Neural crest cell (in vitro differentiated cells): ENCODE results near the gene ZFYVE26. TPM values are rescaled to one million over a fixed set of nuclear protein-coding genes. Genes with fewer than 3 reads are reported as not detected.

Source experiments
- DNase-seq: peaks from one replicate; pipeline ENCODE4 v3.0.0; 2021; ENCODE audit warnings: low read depth, mixed read lengths, low spot score
- H3K27ac Mint-ChIP-seq: one replicate; pipeline ENCODE4 v1.8.0; 2021; ENCODE audit warnings: mild to moderate bottlenecking, mixed read lengths; ENCODE audit not compliant: unreplicated experiment
- H3K27me3 Mint-ChIP-seq: 2 replicates; pipeline ENCODE4 v1.8.0; 2021; ENCODE audit warnings: low read depth, mild to moderate bottlenecking, mixed read lengths
- H3K36me3 Mint-ChIP-seq: 2 replicates; pipeline ENCODE4 v1.8.0; 2021; ENCODE audit warnings: low read depth, mild to moderate bottlenecking, mixed read lengths
- H3K4me1 Mint-ChIP-seq: 2 replicates; pipeline ENCODE4 v1.8.0; 2021; ENCODE audit warnings: mixed read lengths
- H3K4me3 Mint-ChIP-seq: one replicate; pipeline ENCODE4 v1.8.0; 2021; ENCODE audit warnings: mild to moderate bottlenecking, mixed read lengths
- H3K9me3 Mint-ChIP-seq: 2 replicates; pipeline ENCODE4 v1.8.0; 2021; ENCODE audit warnings: mixed read lengths
- total RNA-seq: library from RNA; stranded (reverse); gene quantifications from 2 replicates; pipeline ENCODE4 v1.2.1, GENCODE V29; 2021
- TF ChIP-seq, protein P1 (sequence below): fragments of 200-600 bp; sonication (generic); conservative IDR thresholded peaks from 2 replicates; pipeline ENCODE4 v1.5.0; 2021; ENCODE audit warnings: antibody characterized with exemption, mild to moderate bottlenecking

Gene ZFYVE26
- total RNA-seq, 1 donor from 2014 or later, result 24.3 TPM

DNA sequence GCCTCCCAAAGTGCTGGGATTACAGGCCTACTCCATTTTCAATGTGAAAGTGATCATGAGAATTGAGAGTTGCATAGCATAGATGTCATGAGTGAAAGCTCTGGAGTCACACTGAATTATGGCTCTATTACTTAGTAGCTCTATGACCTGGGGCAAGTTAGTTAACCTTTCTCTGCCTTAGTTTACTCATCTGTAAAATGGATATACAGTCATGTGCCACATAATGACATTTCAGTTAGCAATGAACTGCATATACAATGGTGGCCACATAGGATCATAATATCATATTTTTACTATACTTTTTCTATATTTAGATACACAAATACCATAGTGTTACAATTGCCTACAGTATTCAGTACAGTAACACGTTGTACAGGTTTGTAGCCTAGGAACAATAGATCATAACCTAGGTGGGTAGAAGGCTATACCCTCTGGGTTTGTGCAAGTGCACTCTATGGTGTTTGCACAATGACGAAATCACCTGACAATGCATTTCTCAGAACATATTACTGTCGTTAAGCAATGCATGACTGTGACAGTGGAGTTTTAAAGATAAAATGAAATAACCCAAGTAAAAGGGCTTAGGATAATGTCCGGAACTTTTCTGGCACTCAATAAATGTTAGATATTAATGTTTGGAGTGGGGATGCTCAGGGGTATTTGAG is 53.1 kb downstream of the ZFYVE26 start:
- Mint-ChIP-seq H3K9me3 (no peaks in the 10 kb centered on the region), H3K4me3 (no peak overlapping the region), H3K27me3 (no peaks in the 10 kb centered on the region), H3K36me3 (no peaks in the 10 kb centered on the region), H3K4me1 (no peaks in the 10 kb centered on the region), H3K27ac (no peak overlapping the region)
- TF ChIP-seq, protein P1, sequence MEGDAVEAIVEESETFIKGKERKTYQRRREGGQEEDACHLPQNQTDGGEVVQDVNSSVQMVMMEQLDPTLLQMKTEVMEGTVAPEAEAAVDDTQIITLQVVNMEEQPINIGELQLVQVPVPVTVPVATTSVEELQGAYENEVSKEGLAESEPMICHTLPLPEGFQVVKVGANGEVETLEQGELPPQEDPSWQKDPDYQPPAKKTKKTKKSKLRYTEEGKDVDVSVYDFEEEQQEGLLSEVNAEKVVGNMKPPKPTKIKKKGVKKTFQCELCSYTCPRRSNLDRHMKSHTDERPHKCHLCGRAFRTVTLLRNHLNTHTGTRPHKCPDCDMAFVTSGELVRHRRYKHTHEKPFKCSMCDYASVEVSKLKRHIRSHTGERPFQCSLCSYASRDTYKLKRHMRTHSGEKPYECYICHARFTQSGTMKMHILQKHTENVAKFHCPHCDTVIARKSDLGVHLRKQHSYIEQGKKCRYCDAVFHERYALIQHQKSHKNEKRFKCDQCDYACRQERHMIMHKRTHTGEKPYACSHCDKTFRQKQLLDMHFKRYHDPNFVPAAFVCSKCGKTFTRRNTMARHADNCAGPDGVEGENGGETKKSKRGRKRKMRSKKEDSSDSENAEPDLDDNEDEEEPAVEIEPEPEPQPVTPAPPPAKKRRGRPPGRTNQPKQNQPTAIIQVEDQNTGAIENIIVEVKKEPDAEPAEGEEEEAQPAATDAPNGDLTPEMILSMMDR, result no peak
- no peak for DNase-seq

DNA sequence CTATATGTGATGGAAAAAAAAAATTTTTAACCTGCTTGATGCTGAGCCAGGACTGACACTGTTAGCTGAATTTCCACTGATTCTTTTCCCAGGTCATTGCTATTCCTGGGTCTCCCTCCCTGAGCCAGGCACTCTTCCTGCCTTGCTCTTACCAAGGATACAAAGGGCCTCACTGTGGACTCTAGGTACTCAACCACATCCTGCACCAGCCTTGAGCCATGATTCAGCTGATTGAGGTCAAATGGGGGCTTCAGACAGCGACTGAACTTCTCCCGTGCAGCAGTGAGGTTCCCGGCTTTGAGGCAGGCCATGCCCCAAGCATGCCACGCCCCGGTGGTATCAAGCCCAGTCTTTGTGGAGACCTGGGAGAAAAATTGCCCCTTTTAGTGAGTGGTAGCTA is 54.3 kb downstream of the ZFYVE26 start:
- Mint-ChIP-seq H3K27ac (no peak overlapping the region), H3K27me3 (no peaks in the 10 kb centered on the region), H3K4me3 (no peak overlapping the region), H3K36me3 (peaks cover 2% of the 10 kb centered on the region), H3K9me3 (no peaks in the 10 kb centered on the region), H3K4me1 (no peaks in the 10 kb centered on the region)
- TF ChIP-seq, protein P1, result no peak
- no peak for DNase-seq

DNA sequence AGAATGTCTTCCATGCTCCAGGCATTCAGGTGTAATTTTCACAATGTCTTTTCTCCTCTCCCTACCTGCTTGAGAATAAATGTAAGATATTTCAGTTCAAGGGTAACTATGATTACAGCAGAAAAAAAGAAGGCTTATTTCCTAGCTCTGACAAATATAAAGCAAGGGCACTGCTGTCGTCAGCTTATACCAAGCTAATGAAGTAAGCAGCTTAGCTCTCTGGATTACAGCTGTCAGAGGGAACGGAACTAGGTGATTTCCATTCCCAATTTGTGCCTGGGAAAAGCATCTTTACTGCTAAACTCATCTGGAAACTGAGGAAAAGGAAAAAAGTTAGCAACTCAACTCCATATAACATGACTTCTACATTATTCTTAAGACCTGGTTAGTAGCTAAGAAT is 56.5 kb downstream of the ZFYVE26 start:
- H3K36me3 Mint-ChIP-seq, result peaks cover 11% of the 10 kb centered on the region
- H3K9me3 Mint-ChIP-seq, result no peaks in the 10 kb centered on the region
- H3K4me3 Mint-ChIP-seq, result no peak overlapping the region
- no peaks in the 10 kb centered on the region for H3K4me1 Mint-ChIP-seq
- TF ChIP-seq, protein P1, result no peak
- DNase-seq, result no peak
- H3K27ac Mint-ChIP-seq, result no peak overlapping the region
- no peaks in the 10 kb centered on the region for H3K27me3 Mint-ChIP-seq

DNA sequence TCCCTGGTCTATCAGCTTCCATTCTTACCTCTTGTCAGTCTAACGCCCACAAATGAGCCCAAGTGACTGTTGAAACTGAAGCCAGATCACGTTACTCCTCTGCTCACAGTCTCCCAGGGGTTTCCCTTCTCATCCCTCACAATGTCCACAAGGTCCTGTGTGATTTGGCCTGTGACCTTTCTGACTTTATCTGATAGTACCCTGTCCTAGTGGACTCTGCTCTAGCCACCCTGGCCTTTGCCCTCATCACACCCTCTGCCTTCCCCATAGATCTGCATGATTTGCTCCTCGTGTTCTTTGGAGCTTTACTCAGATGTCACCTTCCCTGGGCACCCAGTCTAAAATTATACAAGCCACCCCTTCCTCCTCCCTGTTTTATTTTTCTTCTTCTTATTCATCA is 59.2 kb downstream of the ZFYVE26 start:
- Mint-ChIP-seq H3K9me3 (no peaks in the 10 kb centered on the region), H3K36me3 (peaks cover 15% of the 10 kb centered on the region), H3K27ac (peak overlapping the region; percentile 36)

GRCh38 chr14:67756496-67756895 is 59.9 kb downstream of the ZFYVE26 start:
- no peak overlapping the region for H3K4me3 Mint-ChIP-seq
- no peaks in the 10 kb centered on the region for H3K4me1 Mint-ChIP-seq
- no peak overlapping the region for H3K27ac Mint-ChIP-seq
- DNase-seq, result no peak
- no peaks in the 10 kb centered on the region for H3K9me3 Mint-ChIP-seq
- TF ChIP-seq, protein P1, result no peak
- no peaks in the 10 kb centered on the region for H3K27me3 Mint-ChIP-seq
- peaks cover 18% of the 10 kb centered on the region for H3K36me3 Mint-ChIP-seq

More for the DNA sequence above, 59.2 kb downstream of the ZFYVE26 start:
- no peaks in the 10 kb centered on the region for H3K4me1 Mint-ChIP-seq
- no peak for DNase-seq
- TF ChIP-seq, protein P1, result no peak
- H3K4me3 Mint-ChIP-seq, result no peak overlapping the region
- no peaks in the 10 kb centered on the region for H3K27me3 Mint-ChIP-seq
